Nephron progenitor cell (in vitro differentiated cells): ENCODE data around the gene ELAVL3.

Experiments
- DNase-seq: peaks from one replicate; pipeline ENCODE4 v3.0.0; 2021
- H3K27ac Mint-ChIP-seq: 2 replicates; pipeline ENCODE4 v1.8.0; 2021; ENCODE audit warnings: mild to moderate bottlenecking, moderate library complexity, mixed read lengths
- H3K27me3 Mint-ChIP-seq: 2 replicates; pipeline ENCODE4 v1.8.0; 2021; ENCODE audit warnings: mild to moderate bottlenecking, low read depth, mixed read lengths; ENCODE audit not compliant: poor library complexity
- H3K36me3 Mint-ChIP-seq: 2 replicates; pipeline ENCODE4 v1.8.0; 2021; ENCODE audit warnings: low read depth, mixed read lengths
- H3K4me1 Mint-ChIP-seq: 2 replicates; pipeline ENCODE4 v1.8.0; 2021; ENCODE audit warnings: mixed read lengths
- H3K4me3 Mint-ChIP-seq: 2 replicates; pipeline ENCODE4 v1.8.0; 2021; ENCODE audit warnings: mild to moderate bottlenecking, moderate library complexity, mixed read lengths
- H3K9me3 Mint-ChIP-seq: 2 replicates; pipeline ENCODE4 v1.8.0; 2021; ENCODE audit warnings: mild to moderate bottlenecking, moderate library complexity, mixed read lengths
- CTCF ChIP-seq: fragments of 200-600 bp; sonication (generic); IDR thresholded peaks from 2 replicates; pipeline ENCODE4 v1.5.0; 2021; ENCODE audit warnings: antibody characterized with exemption

Gene ELAVL3

GRCh38 chr19:11485245-11485837 lies 4.5 kb upstream of the ELAVL3 start:
- peaks cover 22% of the 10 kb centered on the region for H3K36me3 Mint-ChIP-seq
- peaks cover 31% of the 10 kb centered on the region for H3K27me3 Mint-ChIP-seq
- DNase-seq = no peak
- peaks cover 5% of the 10 kb centered on the region for H3K4me1 Mint-ChIP-seq
- H3K9me3 Mint-ChIP-seq = peaks cover 4% of the 10 kb centered on the region
- H3K4me3 Mint-ChIP-seq = no peak overlapping the region
- no peak for TF ChIP-seq CTCF
- H3K27ac Mint-ChIP-seq = no peak overlapping the region

- TF ChIP-seq CTCF = no peak
- H3K27me3 Mint-ChIP-seq = peaks cover 41% of the 10 kb centered on the region
- no peak overlapping the region for H3K27ac Mint-ChIP-seq
- H3K36me3 Mint-ChIP-seq = peaks cover 15% of the 10 kb centered on the region
- no peak overlapping the region for H3K4me3 Mint-ChIP-seq
- peaks cover 5% of the 10 kb centered on the region for H3K4me1 Mint-ChIP-seq
- peaks cover 8% of the 10 kb centered on the region for H3K9me3 Mint-ChIP-seq
- DNase-seq = no peak
Measured at GRCh38 chr19:11483366-11484111, 2.7 kb upstream of the ELAVL3 start.

- peak; percentile 83 for DNase-seq
- Mint-ChIP-seq H3K27me3 (peaks cover 51% of the 10 kb centered on the region), H3K4me3 (peak overlapping the region; percentile 48), H3K4me1 (peaks cover 5% of the 10 kb centered on the region), H3K27ac (no peak overlapping the region), H3K9me3 (peaks cover 8% of the 10 kb centered on the region), H3K36me3 (peaks cover 15% of the 10 kb centered on the region)
- TF ChIP-seq CTCF = peak; percentile 88
Measured at GRCh38 chr19:11482384-11483050, 1.7 kb upstream of the ELAVL3 start.

GRCh38 chr19:11481534-11482383 lies 913 bp upstream of the ELAVL3 start:
- Mint-ChIP-seq H3K36me3 (peaks cover 15% of the 10 kb centered on the region), H3K27ac (no peak overlapping the region), H3K9me3 (peaks cover 8% of the 10 kb centered on the region), H3K4me1 (peaks cover 5% of the 10 kb centered on the region), H3K4me3 (peak overlapping the region; percentile 48), H3K27me3 (peaks cover 59% of the 10 kb centered on the region)
- no peak for TF ChIP-seq CTCF
- DNase-seq = peak; percentile 82

- peaks cover 9% of the 10 kb centered on the region for H3K36me3 Mint-ChIP-seq
- H3K4me1 Mint-ChIP-seq = peaks cover 5% of the 10 kb centered on the region
- no peak overlapping the region for H3K4me3 Mint-ChIP-seq
- TF ChIP-seq CTCF = no peak
- H3K9me3 Mint-ChIP-seq = peaks cover 8% of the 10 kb centered on the region
- peaks cover 70% of the 10 kb centered on the region for H3K27me3 Mint-ChIP-seq
- H3K27ac Mint-ChIP-seq = no peak overlapping the region
- DNase-seq = no peak
Measured at GRCh38 chr19:11479898-11480714, 740 bp downstream of the ELAVL3 start.
